ENCODE measurements around the gene TRABD2B.

Gene TRABD2B

GRCh38 chr1:47870480-47870879 is 126.7 kb downstream of the TRABD2B start:
- DNase-seq (ENCODE audit: extremely low spot score), result no peak
- no peak for TF ChIP-seq CTCF (IDR thresholded peaks at IDR 0.05; ENCODE audit: control extremely low read depth, extremely low read depth, low read depth, missing control alignments)
- ChIA-PET CTCF (no interaction called here), POLR2A (no interaction called here)

- TF ChIP-seq CTCF (IDR thresholded peaks at IDR 0.05; ENCODE audit: control extremely low read depth, extremely low read depth, low read depth, missing control alignments), result no peak
- ChIA-PET CTCF (no interaction called here), POLR2A (no interaction called here)
- no peak for DNase-seq (ENCODE audit: extremely low spot score)
Measured at GRCh38 chr1:47868348-47868676, 128.9 kb downstream of the TRABD2B start.

GRCh38 chr1:47867438-47868347 is 129.5 kb downstream of the TRABD2B start:
- POLR2A ChIA-PET, result no interaction called here
- no peak for DNase-seq (ENCODE audit: extremely low spot score)
- no peak for TF ChIP-seq CTCF (IDR thresholded peaks at IDR 0.05; ENCODE audit: control extremely low read depth, extremely low read depth, low read depth, missing control alignments)
- CTCF ChIA-PET, result no interaction called here

GRCh38 chr1:47866601-47867437 is 130.4 kb downstream of the TRABD2B start:
- no peak for TF ChIP-seq CTCF (IDR thresholded peaks at IDR 0.05; ENCODE audit: control extremely low read depth, extremely low read depth, low read depth, missing control alignments)
- ChIA-PET POLR2A (no interaction called here), CTCF (no interaction called here)
- no peak for DNase-seq (ENCODE audit: extremely low spot score)

GRCh38 chr1:47865881-47866535 is 131.2 kb downstream of the TRABD2B start:
- CTCF ChIA-PET, result no interaction called here
- DNase-seq (ENCODE audit: extremely low spot score), result no peak
- POLR2A ChIA-PET, result no interaction called here
- no peak for TF ChIP-seq CTCF (IDR thresholded peaks at IDR 0.05; ENCODE audit: control extremely low read depth, extremely low read depth, low read depth, missing control alignments)

- ChIA-PET POLR2A (no interaction called here), CTCF (no interaction called here)
- no peak for TF ChIP-seq CTCF (IDR thresholded peaks at IDR 0.05; ENCODE audit: control extremely low read depth, extremely low read depth, low read depth, missing control alignments)
- no peak for DNase-seq (ENCODE audit: extremely low spot score)
Measured at GRCh38 chr1:47859092-47859743, 138.0 kb downstream of the TRABD2B start.

All from GM10248 (cell line).